IPS DF 19.7 (cell line): ENCODE data around the gene PRKCB.

ENCODE experiments used
- DNase-seq: peaks from one replicate; pipeline ENCODE4 v3.0.0-alpha.2; 2013; ENCODE audit warnings: low read depth, low spot score

The PRKCB gene

DNA sequence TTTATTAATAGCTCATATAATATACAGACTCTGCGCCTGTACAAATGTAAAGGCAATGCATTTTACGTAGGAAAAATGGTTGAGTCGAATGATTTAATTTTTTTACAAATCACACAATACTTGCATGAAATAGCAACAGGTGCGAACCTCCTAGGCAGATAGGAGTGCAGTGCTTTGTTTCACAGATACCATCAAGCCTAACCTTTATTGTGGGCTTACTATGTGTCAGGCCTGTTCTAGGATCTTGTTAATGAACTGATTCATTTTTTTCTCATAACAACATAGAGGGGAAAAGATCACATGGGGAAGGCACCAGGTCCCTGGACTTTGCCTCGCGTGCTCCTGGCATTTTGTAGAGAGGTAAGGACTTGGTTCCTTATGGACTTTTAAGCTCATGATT lies 107.8 kb downstream of the PRKCB start:
- no peak for DNase-seq

DNA sequence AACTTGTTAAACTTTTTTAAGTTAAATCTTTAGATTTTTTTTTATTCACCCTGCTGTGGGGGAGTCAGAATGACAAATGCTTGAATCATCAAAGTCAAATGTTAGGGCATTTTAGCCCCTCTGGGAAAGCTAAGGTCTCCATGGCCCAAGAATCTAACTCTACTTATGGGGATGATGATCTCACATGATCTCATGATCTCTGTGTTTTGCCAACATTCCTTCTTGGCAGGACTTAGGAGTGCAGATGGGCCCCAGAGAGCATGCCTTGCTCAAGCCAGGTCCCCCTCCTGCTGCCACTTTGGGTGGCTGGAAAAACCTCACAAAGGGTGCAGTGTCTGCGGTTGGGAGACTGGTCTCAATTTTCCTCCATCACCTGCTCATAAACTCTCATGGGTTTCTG lies 108.6 kb downstream of the PRKCB start:
- no peak for DNase-seq

DNA sequence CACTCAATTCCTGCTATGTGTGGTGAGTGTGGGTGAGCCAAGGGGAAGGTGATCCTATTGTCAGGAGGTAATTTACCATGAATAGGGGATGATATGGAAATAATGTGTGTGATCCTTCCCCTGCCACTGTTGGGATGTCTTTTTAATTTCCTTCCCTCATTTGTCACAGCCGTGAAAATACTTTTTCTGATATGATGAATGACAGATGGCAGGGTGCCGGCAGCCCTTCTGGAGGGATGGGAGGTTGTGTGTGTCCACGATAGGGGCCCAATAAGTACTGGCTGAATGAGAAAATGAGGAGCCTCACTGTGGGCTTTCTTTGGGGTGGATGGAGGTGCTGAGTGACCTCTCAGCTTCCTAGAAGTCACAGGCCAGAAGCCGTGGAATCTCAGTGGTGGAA lies 109.5 kb downstream of the PRKCB start:
- no peak for DNase-seq

DNA sequence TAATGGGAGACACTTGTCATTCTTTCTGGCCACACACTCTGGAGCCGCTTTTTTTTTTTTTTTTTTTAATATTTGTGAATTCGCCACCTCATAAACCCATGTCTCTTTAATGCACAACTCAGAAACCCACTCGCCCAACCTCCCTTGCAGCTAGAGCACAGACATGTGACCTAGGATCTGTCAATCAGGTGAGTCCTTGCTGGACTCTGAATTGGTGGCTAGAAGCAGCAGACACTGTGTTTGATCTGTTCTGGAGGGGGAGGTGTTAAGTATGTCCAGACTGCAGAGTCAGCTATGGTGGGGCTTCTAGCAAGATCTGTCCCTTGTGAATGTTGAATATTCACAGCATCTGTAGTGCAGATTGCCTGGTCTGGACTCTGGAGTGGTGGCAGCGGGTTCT lies 112.1 kb downstream of the PRKCB start:
- no peak for DNase-seq

DNA sequence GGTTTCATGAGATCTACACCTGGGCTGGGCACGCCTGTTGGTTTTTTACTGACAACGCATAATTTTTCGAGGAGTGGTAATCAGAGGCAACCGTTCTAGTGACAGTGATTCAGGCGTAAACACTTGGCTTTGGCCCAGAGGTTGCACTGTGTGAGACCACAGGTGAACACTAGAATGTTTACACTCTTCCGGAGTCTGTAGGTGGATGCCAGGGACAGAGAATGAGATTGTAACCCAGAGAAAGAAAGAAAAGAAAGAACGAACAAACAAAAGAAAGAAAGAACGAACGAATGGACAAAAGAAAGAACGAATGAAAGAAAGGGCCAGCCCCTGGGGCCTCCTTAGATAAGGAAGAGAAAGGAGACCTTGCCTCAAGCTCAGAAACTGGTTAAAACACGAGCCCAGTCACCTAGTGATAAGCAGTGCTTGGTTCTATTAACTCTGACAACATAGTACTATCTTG lies 113.2 kb downstream of the PRKCB start:
- no peak for DNase-seq

DNA sequence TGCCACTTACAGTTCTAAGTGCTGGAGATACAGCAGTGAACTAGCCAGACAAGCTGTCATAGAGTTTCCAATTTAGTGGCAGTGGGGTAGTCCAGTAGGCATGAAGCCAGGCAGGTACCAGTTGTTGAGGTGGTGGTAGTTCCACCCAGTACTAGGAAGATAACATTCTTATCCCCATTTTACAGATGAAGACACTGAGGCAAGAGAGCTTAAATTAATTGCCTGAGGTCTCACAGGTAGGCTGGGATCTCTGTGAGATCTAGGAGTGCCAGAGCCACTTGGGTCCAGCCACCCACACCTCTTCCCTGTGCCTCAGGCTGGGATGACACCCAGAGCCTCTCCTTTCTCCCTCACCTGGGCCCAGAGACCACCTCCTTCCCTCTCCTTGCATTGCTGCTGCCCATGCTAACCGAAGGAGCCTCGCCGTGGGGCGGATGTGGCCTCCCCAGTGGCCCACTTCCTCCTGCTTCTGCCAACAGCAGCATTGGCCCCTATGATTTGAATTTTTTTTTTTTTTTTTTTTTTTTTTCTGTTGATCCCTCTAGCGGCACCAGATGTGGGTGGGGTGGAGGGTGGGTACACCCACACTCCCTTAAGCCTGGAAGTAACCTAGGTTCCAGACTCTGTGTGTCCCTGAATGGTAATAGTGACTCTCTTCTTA lies 114.0 kb downstream of the PRKCB start:
- DNase-seq, result no peak

DNA sequence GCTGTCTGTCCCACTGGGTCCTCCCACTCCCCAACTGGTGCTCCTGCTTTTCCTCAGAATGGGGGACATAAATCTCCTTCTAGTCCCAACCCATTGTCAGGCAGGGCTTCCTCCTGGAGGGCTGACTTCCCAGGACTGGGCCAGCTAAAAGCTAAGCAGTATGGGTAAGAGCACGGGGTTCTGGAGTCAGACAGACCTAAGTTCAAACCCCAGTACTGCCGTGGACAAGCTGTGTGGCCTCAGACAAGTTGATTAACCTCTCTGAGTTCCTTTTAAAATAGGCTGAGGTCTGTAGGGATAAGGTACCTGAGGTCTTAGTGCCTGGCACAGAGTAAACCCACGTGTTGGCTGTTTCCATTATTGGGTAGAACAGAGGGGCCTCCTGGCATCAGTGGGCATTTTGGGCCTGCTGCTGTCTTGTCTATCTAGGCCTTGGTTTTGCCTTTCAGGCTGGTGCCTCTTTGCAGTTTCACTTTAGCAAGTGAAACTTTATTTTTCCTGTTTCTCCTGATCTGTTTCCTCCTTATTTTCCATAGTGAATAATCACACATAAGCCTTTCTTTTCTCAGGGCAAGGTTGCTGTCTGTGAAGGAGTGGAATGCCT lies 114.6 kb downstream of the PRKCB start:
- DNase-seq, result no peak

DNA sequence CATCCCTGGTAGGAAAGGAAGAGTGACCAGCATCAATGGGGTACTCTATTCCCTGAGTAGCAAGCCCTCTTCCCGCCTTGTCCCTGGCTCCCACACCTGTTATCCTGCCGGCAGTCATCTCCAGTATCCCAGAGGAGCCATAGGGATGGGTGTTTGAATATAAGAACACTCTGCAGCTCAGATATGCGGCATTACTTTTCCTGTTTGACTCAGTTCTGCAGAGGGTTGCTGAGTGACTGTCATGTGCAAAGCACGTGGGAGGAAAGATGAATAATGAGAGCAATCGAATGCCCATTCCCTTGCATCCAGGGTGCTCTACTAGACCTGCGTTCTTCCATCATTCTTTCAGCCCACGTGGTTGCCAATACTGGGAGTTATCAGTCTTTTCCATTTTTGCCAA lies 115.1 kb downstream of the PRKCB start:
- no peak for DNase-seq

DNA sequence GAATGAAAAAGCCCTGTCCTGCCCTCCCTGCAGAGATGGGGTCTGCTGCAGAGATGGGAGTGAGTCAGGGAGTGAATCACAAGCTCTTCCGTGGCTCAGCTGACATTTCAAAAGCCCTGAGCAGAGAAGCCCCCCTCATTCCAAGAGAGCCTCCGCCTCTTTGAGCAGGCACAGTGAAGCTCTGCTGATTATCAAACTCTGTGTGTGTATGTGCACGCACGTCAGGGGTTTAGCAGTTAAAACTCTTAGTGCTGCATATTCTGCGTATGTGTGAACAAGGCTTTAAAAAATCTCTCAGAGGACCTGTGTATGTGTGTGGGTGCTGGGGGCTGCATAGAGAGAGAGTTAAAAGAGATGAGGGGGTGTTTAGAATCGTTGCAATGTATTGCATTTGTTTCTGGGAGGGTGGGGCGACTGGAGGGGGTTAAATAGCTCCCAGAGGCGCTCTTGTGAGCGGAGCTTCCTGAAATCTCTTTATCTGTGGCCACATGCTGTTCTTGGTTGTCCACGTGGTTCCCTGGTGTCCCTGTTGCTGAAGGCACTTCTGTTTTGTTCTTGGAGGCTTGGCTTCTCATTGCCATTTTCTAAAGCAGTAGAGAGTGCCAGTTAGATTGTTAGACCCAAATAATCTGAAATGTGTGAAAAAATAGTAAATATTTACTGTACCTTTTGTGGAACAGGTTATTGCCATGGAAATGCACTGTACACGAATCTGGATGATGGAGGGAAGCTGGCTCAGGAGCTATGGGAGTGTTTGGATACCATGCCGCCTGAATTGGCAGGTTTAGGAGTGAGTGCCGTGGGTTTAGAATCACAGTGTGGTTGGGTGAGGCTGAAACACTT lies 116.6 kb downstream of the PRKCB start:
- DNase-seq, result no peak

DNA sequence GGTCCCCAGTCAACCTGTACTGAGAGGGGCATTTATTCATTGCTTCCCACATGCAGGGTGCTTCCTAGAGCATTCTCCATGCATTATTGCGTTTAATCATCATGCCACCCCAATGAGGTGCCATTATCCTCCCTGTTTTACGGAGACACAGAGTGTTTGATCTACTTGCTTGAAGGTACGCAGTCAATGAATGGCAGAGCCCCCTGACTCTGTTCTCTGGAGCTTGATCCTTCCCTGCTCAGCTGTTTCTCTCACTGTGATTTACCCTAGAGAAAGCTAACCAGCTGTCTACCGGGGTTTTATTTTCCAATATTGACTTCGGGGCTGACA lies 117.2 kb downstream of the PRKCB start:
- DNase-seq, result no peak

DNA sequence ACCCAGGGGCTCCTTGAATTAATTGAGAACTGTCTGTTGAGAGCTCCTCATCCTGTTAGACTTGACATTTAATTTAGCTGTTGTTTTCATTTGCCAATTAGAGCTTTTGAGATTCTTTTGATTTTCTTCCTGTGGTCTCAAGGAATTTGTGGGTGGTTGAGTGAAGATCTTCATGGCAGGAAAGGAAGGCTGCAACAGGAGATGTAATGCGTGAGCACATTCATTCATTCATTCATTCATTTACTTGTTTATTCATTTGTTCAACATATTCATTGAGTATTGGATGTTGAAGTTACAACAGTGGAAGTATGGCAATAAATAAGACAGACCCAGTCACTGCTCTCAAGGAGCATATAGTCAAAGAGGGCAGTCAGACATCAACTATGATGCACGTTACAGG lies 117.7 kb downstream of the PRKCB start:
- DNase-seq, result no peak

DNA sequence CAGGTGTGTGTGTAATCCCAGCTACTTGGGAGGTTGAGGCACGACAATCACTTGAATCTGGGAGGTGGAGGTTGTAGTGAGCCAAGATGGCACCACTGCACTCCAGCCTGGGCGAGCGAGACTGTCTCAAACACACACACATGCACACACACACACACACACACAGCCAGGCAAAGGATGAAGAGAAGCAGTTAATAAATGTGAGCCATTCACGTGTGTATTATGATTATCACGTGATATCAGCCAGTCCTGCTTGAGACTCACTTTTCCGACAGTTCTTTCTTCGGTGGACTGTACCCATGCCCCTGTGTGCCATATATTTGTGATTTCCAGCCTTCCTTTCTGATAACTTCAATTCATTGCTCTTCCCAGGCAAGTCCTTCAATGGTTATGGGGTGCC lies 119.3 kb downstream of the PRKCB start:
- DNase-seq, result no peak

DNA sequence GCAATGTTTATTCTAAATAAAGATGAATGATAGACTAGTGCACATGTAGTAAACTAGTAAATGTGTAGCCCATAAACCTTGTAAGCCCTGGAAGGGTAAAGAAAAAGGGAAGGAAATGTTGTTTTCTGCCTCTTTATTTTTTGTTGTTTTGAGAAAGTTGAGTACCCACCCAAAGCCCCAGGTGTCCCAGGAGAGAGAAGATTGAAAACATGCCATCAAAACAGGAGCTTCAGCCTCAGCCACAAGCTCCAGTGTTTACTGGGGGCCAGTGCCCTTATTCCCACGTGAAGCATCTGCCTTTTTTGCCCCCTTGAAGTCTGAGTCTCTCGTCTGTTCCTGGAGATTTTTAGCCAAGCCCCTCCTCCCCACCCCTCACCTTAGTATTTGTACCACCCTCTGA lies 121.5 kb downstream of the PRKCB start:
- DNase-seq, result no peak

DNA sequence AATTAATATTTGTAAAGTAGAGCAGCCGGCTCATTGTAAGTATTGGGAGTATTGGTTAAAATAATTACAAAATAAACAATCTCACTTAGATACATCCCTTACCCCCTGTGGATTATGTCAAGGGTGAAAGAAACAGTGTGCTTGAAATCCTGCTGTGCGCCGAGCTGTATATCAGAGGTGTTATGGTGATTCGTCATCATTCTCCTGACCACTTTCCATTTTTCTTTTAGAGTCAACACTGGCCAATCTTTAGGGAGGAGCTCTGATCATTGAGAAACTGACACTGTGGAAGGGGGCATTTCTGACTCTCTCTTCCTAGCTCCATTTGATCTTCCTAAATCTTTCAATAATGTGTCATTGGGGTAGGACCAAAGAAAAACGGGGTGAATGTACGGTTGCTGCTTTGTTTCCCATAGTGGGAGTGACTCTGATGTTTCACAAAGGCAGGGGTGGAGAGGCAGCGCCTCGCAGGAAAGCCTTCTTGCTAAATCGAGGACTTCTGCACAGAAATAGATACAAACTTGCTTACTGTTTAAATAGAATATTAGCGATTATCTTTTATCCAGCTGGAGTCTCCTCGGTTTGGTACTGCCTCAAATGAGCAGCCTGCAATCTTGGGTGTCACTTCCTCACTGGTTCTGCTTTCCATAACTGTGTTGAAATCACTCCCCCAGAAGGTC lies 123.4 kb downstream of the PRKCB start:
- no peak for DNase-seq

DNA sequence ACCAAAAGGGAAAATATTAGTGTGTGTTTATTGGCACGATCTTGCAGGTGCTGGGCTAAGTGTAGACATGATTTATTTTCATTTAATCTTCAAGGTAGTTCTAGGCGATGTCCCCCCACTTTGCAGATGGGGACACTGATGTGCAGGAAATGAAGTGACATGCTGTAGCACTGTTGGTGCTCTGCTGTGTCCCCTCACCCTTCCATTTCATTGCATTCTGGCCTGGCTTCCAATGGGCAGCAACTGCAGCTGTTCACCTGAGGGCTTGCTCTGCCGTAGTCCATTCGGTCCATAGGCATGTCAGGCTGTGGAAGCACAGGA lies 123.9 kb downstream of the PRKCB start:
- DNase-seq, result no peak

DNA sequence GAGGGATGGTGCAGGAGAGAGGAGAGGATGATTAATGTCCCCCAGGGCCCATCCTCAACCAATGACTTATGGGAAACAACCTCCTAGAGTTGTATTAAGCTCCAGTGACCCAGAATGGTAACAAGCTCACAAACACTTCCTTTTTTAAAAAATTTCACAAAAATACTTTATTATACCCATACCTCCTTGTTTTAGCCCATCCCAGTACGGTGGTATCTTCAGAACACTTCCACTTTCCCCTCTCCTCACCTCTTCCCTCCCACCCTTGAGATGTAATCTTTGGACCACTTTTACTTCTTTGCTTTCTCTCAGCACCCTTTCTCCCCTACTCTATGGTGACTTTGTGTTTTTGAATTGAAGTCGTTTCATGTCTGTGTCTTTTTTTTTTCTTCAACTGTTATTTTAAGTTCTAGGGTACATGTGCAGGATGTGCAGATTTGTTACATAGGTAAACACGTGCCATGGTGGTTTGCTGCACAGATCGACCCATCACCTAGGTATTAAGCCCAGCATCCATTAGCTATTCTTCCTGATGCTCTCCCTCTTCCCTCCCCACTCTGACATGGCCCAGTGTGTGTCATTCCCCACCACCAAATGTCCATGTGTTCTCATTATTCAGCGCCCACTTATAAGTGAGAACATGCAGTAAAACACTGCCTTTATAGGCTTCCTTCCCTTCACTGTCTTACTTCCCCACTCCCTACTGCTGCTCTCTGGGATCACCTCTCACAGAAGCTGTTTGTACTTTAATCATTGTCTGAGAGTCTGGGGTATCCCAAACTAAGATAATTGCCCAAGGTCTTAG lies 124.5 kb downstream of the PRKCB start:
- no peak for DNase-seq

DNA sequence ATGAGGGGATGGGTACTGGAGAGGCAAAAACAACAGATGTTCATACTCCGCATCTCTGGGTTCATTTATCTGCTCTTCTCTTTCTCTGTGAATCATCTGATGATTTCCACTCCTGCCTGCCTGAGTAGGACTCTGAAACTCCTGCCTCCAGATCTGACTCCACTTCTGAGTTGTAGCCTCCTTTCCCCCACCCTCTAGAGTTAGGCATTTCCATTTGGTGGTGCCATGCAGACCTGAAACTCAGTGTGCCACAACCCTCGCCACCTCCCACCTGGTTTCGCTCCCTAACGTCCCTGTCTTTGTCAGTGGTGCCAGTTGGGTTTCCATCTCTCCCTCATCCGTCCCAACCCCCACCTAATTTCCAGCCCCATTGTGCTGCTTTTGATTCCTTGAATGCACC lies 126.2 kb downstream of the PRKCB start:
- no peak for DNase-seq

DNA sequence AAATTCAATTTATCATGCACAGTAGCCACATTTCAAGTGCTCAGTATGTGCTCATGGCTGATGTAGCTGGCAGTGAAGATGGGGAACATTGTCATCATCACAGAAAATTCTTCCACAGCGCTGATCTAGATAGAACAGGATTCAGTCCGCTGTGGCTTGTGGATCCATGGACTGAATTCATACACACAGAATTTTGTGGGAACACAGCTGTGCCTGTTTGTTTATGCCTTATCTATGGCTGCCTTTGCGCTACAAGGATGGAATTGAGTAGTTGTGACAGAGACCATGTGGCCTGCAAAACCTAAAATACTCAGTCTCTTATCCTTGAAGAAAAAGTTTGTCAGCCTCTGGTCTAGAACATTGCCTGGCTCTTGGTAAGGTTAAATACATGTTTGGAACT lies 128.4 kb downstream of the PRKCB start:
- no peak for DNase-seq

DNA sequence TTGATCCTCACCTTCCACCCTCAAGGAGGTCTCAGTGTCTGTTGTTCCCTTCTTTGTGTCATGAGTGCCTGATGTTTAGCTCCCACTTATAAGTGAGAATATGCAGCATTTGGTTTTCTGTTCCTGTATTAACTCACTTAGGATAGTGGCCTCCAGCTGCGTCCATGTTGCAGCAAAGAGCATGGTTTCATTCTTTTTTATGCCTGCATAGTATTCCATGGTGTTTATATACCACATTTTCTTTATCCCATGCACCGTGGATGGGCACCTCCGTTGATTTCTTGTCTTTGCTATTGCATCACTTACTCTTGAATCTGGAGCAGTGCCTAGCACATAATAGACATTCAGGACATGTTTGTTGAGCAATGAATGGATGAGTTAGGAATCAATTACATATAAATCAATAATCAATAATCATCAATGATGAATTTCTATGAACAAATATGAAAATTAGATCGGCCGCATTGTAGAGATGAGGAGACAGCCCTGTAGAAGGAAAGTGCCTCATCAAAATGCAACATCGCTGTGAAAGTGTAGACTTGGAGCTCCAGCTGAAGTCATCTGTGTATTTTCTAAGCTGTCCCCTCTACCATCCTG lies 129.5 kb downstream of the PRKCB start:
- no peak for DNase-seq

DNA sequence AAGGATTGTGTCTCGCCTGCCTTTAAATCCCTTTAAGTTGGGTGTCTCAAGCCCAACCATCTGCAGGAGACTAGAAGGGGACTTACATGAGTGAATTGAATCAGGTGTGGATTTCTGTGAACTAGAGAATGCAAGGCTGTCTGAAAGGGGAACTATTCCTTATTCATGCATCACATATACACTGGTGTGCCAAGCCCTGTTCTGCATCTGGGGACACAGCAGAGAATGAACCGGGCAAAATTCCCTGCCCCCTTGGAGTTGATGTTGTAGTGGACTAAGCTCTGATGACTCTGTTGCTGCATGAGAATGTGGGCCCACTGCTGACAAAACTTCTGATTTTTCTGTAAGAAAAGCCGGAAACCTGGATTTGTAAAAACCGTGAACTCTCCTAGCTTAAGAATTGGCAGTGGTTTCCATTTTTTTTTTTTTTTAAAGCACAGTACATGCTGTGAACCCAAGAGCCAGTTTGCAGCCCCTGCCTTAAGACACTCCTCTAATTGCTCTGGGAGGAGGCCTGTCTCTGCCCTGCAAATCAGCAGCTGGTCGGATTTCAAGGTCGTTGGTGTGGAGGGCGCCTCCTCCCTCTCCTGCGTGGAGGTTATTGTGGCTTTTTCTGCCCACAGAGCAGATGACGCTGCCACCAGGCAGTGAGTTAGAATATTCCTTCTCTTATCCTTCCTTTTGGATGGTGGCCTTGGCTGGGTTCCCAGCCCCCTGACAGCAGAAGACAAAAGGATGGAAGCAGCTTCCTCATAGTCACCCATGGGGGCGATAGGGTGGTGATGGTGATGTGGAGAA lies 131.0 kb downstream of the PRKCB start:
- DNase-seq, result no peak

DNA sequence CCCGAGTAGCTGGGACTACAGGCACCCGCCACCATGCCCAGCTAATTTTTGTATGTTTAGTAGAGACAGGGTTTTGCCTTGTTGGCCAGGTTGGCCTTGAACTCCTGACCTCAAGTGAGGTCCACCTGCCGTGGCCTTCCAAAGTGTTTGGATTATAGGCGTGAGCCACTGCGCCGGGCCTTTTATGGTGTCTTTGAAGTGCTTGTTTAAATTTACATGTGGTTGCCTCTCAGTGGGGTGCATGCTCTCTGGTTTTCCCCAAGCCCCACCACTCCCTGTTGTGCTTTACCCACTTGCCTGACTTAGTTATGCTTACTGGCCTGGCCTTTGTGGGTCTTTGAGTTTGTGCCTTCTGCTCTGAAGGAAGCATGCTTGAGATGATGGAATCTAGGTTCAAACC lies 132.0 kb downstream of the PRKCB start:
- DNase-seq, result no peak
